Vagina (tissue), 2 donors: ENCODE data around the gene C1QTNF3. TPM values are rescaled to one million over a fixed set of nuclear protein-coding genes. Genes with fewer than 3 reads are reported as not detected.
A peak's percentile ranks its signal among the peaks of the same experiment; 100 is the strongest.

ENCODE experiments used
- DNase-seq, 2 donors: peaks; one replicate each; pipeline ENCODE4 v3.0.0-alpha.2; 2017; ENCODE audit errors: extremely low spot score in 2 of 2
- H3K27ac ChIP-seq: fragments of 200-600 bp; sonication (generic); one replicate; pipeline ENCODE4 v1.5.1; 2019
- H3K27me3 ChIP-seq: fragments of 200-600 bp; sonication (generic); one replicate; pipeline ENCODE4 v1.5.1; 2019
- H3K36me3 ChIP-seq, 2 donors: fragments of 200-600 bp; sonication (generic); one replicate each; pipeline ENCODE4 v1.5.1; 2017 to 2019
- H3K4me1 ChIP-seq: fragments of 200-600 bp; sonication (generic); one replicate; pipeline ENCODE4 v1.5.1; 2019
- H3K4me3 ChIP-seq, 2 donors: fragments of 200-600 bp; sonication (generic); 1 replicate in 1 of 2; 2 replicates in 1 of 2; pipeline ENCODE4 v1.5.1; 2016 to 2019
- H3K9me3 ChIP-seq: fragments of 200-600 bp; sonication (generic); one replicate; pipeline ENCODE4 v1.5.1; 2019
- POLR2A ChIP-seq, 2 donors: fragments of 450-650 bp; IDR thresholded peaks; one replicate each; pipeline ENCODE4 v1.6.1; 2017; ENCODE audit warnings: antibody characterized with exemption in 2 of 2, mild to moderate bottlenecking in 2 of 2, moderate library complexity in 2 of 2
- POLR2AphosphoS5 ChIP-seq, 2 donors: sonication (generic); formaldehyde crosslinking; IDR thresholded peaks; one replicate each; pipeline ENCODE4 v1.9.0; 2017; ENCODE audit warnings: antibody characterized with exemption in 2 of 2, mild to moderate bottlenecking in 2 of 2, low read depth in 1 of 2; ENCODE audit not compliant: insufficient read depth in 1 of 2
- intact Hi-C: fragments of 100-400 bp; cut with DNase I; formaldehyde crosslinking; loops from one replicate; pipeline ENCODE4 v1.15.1; 2023
- total RNA-seq: library from RNA; depleted of rRNA; stranded (reverse); fragments of >200 nt; gene quantifications from one replicate; pipeline ENCODE4 v1.2.3, GENCODE V29; 2016
- TF ChIP-seq, protein P1 (sequence below), 3 experiments: fragments of 450-650 bp in 2 of 3; fragments of 200-600 bp in 1 of 3; sonication (generic) in 1 of 3; IDR thresholded peaks; one replicate each; pipeline ENCODE4 v1.5.1; 2017 to 2019; ENCODE audit warnings: antibody characterized with exemption in 3 of 3, mild to moderate bottlenecking in 2 of 3, moderate library complexity in 2 of 3

Gene C1QTNF3
- total RNA-seq, 1 donor from 2014 or later, result 7.1 TPM

DNA sequence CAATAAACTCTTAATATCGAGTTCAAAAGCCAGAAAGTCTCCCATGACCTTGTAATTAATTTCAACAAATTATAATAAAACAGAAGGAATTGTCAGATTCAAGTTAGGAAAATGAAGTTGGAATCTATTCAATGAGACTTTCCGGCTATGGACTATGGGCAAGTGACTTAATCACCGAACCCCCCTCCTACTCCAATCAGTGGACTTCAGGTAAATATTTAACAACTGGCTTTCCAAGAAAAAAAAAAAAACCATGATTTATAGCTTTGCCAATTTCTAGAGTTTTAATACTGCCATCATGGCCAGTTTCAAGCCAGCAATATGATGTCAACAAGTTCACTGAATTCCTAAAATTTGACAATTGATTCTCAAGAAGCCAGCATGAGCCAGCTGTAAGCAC is 63.0 kb downstream of the C1QTNF3 start:
- no peak overlapping the region for H3K4me3 ChIP-seq
- peaks cover 7% of the 10 kb centered on the region for H3K4me1 ChIP-seq
- H3K9me3 ChIP-seq, result no peaks in the 10 kb centered on the region
- H3K36me3 ChIP-seq, result no peaks in the 10 kb centered on the region
- no peaks in the 10 kb centered on the region for H3K27me3 ChIP-seq
- intact Hi-C loops, result no loop called here
- TF ChIP-seq POLR2AphosphoS5 (IDR thresholded peaks at IDR 0.05; ENCODE audit: insufficient read depth in 1 of 2, low read depth in 1 of 2) (no peak), POLR2A (IDR thresholded peaks at IDR 0.05) (no peak)
- TF ChIP-seq, protein P1, sequence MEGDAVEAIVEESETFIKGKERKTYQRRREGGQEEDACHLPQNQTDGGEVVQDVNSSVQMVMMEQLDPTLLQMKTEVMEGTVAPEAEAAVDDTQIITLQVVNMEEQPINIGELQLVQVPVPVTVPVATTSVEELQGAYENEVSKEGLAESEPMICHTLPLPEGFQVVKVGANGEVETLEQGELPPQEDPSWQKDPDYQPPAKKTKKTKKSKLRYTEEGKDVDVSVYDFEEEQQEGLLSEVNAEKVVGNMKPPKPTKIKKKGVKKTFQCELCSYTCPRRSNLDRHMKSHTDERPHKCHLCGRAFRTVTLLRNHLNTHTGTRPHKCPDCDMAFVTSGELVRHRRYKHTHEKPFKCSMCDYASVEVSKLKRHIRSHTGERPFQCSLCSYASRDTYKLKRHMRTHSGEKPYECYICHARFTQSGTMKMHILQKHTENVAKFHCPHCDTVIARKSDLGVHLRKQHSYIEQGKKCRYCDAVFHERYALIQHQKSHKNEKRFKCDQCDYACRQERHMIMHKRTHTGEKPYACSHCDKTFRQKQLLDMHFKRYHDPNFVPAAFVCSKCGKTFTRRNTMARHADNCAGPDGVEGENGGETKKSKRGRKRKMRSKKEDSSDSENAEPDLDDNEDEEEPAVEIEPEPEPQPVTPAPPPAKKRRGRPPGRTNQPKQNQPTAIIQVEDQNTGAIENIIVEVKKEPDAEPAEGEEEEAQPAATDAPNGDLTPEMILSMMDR (IDR thresholded peaks at IDR 0.05), result no peak
- DNase-seq, result no peak
- H3K27ac ChIP-seq, result no peak overlapping the region

DNA sequence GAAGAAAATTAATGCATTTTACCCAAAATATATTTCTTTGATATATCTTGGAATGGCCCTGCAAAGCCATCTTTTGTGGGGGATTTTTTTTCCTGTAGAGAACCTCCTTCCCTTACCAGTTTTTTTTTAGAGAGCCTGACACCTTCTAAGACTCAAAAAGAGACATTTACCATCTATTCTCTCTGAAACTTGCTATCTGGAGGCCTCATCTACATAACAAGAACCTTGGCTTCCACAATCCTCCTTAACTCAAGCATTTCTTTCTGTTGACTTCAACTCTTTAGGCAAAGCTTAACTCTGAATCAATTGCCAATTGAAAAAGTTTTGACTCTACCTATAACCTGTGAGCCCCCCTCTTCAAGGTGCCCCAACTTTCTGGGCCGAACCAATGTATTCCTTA is 64.7 kb downstream of the C1QTNF3 start:
- intact Hi-C loops, result no loop called here
- Histone ChIP-seq H3K4me3 (no peak overlapping the region), H3K9me3 (no peaks in the 10 kb centered on the region), H3K27me3 (no peaks in the 10 kb centered on the region), H3K4me1 (peaks cover 7% of the 10 kb centered on the region), H3K27ac (no peak overlapping the region), H3K36me3 (no peaks in the 10 kb centered on the region)
- TF ChIP-seq POLR2A (IDR thresholded peaks at IDR 0.05) (no peak), POLR2AphosphoS5 (IDR thresholded peaks at IDR 0.05; ENCODE audit: insufficient read depth in 1 of 2, low read depth in 1 of 2) (no peak)
- TF ChIP-seq, protein P1 (IDR thresholded peaks at IDR 0.05), result no peak
- DNase-seq, result no peak

GRCh38 chr5:33976307-33976706 is 66.7 kb downstream of the C1QTNF3 start:
- Histone ChIP-seq H3K9me3 (no peaks in the 10 kb centered on the region), H3K27ac (no peak overlapping the region), H3K36me3 (no peaks in the 10 kb centered on the region), H3K4me1 (peaks cover 7% of the 10 kb centered on the region), H3K27me3 (no peaks in the 10 kb centered on the region), H3K4me3 (no peak overlapping the region)
- intact Hi-C loops, result no loop called here
- no peak for TF ChIP-seq POLR2A (IDR thresholded peaks at IDR 0.05)
- TF ChIP-seq POLR2AphosphoS5 (IDR thresholded peaks at IDR 0.05; ENCODE audit: insufficient read depth in 1 of 2, low read depth in 1 of 2), result no peak
- TF ChIP-seq, protein P1 (IDR thresholded peaks at IDR 0.05), result no peak
- DNase-seq, result no peak

DNA sequence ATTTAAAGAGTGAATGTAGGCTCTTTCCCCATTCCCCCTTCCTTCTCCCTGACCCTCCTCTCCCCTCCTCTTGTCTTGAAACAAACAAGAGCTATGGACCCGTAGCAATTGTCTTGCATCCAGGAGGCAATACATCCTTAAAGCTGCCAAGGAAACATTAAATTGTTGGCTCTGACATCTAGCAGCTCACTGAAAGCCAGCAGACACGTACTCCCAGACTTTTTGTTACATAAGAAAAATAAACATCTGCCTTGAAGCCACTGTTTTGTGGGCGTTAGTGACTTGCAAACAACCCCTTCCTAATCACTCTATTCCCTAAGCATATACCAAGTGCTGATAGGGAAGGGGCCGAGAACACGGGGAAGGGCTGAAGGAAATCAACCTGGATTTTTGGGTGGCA is 67.2 kb downstream of the C1QTNF3 start:
- H3K27ac ChIP-seq, result peak overlapping the region; percentile 6
- TF ChIP-seq POLR2AphosphoS5 (IDR thresholded peaks at IDR 0.05; ENCODE audit: insufficient read depth in 1 of 2, low read depth in 1 of 2) (no peak), POLR2A (IDR thresholded peaks at IDR 0.05) (no peak)
- TF ChIP-seq, protein P1 (IDR thresholded peaks at IDR 0.05), result no peak
- no peak for DNase-seq
- no peaks in the 10 kb centered on the region for H3K36me3 ChIP-seq
- no peaks in the 10 kb centered on the region for H3K27me3 ChIP-seq
- intact Hi-C loops, result no loop called here
- H3K9me3 ChIP-seq, result no peaks in the 10 kb centered on the region
- peaks cover 7% of the 10 kb centered on the region for H3K4me1 ChIP-seq
- H3K4me3 ChIP-seq, result no peak overlapping the region

GRCh38 chr5:33973271-33973670 is 69.7 kb downstream of the C1QTNF3 start:
- intact Hi-C loops, result no loop called here
- no peaks in the 10 kb centered on the region for H3K9me3 ChIP-seq
- H3K27me3 ChIP-seq, result no peaks in the 10 kb centered on the region
- no peaks in the 10 kb centered on the region for H3K36me3 ChIP-seq
- no peak for DNase-seq
- peaks cover 7% of the 10 kb centered on the region for H3K4me1 ChIP-seq
- H3K27ac ChIP-seq, result no peak overlapping the region
- no peak overlapping the region for H3K4me3 ChIP-seq
- no peak for TF ChIP-seq POLR2A (IDR thresholded peaks at IDR 0.05)
- no peak for TF ChIP-seq POLR2AphosphoS5 (IDR thresholded peaks at IDR 0.05; ENCODE audit: insufficient read depth in 1 of 2, low read depth in 1 of 2)
- TF ChIP-seq, protein P1 (IDR thresholded peaks at IDR 0.05), result no peak
